Lower lobe of right lung (tissue), 2 donors: ENCODE data around the gene MBNL2. TPM values are rescaled to one million over a fixed set of nuclear protein-coding genes. Genes with fewer than 3 reads are reported as not detected.

Experiments
- ATAC-seq, 2 donors: fragments of 200-7000 bp; cut with Tn5 transposase; one replicate each; pipeline ENCODE4 v1.9.1; 2020 to 2022; ENCODE audit warnings: mild to moderate bottlenecking in 2 of 2, moderate library complexity in 2 of 2
- DNase-seq: peaks from one replicate; pipeline ENCODE4 v3.0.0-alpha.2; 2020
- H3K27ac ChIP-seq: fragments of 200-600 bp; one replicate; pipeline ENCODE4 v1.8.0; 2022
- H3K27me3 ChIP-seq: fragments of 200-600 bp; one replicate; pipeline ENCODE4 v1.8.0; 2022; ENCODE audit warnings: low read depth
- H3K36me3 ChIP-seq: fragments of 200-600 bp; one replicate; pipeline ENCODE4 v1.8.0; 2022; ENCODE audit warnings: mild to moderate bottlenecking
- H3K4me1 ChIP-seq: fragments of 200-600 bp; one replicate; pipeline ENCODE4 v1.8.0; 2022
- H3K4me3 ChIP-seq: fragments of 200-600 bp; one replicate; pipeline ENCODE4 v1.8.0; 2022; ENCODE audit warnings: mild to moderate bottlenecking
- H3K9me3 ChIP-seq: fragments of 200-600 bp; one replicate; pipeline ENCODE4 v1.8.0; 2022
- CTCF ChIP-seq: fragments of 200-600 bp; IDR thresholded peaks from one replicate; pipeline ENCODE4 v1.8.0; 2022; ENCODE audit warnings: antibody characterized with exemption, mild to moderate bottlenecking
- intact Hi-C: fragments of 100-400 bp; cut with DNase I; formaldehyde crosslinking; loops from one replicate; pipeline ENCODE4 v1.11.0; 2022
- total RNA-seq: library from RNA; stranded (reverse); fragmentation: NEBNext Ultra II Directional; extraction: Animal tissue kit (Norgen Biotek cat#: 25700); gene quantifications from one replicate; pipeline ENCODE4 v1.2.1, GENCODE V29; 2021
- donor health status: DM: no; HTN: yes; CAD: no; lungs with severe emphysema.

MBNL2 gene
- total RNA-seq, 1 donor from 2014 or later, result 58.2 TPM

DNA sequence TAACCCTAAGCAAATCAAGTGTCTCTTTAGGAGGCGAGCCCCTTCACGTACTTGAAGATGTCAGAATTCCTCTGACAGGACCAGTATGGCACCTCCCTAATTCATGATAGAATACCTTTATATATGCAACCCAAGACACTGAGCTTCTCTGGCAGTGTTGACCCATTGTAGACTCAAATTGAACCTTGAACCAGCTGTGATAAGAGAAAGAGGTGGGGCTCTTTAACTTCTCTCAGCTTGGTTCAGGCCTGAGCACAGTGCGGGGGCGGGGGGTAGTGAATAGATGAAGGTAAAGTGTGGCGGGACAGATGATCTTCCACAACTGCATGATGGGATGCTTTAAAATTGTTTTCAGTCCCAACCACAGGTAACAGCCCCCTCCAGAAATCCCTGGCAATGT is 12.1 kb downstream of the MBNL2 start:
- no peaks in the 10 kb centered on the region for H3K9me3 ChIP-seq
- DNase-seq (no peak), ATAC-seq (no peak)
- TF ChIP-seq CTCF, result no peak
- H3K27me3 ChIP-seq, result no peaks in the 10 kb centered on the region
- peak overlapping the region; percentile 33 for H3K27ac ChIP-seq
- no peaks in the 10 kb centered on the region for H3K36me3 ChIP-seq
- intact Hi-C loops, result no loop called here
- H3K4me1 ChIP-seq, result peaks cover 86% of the 10 kb centered on the region
- no peak overlapping the region for H3K4me3 ChIP-seq

DNA sequence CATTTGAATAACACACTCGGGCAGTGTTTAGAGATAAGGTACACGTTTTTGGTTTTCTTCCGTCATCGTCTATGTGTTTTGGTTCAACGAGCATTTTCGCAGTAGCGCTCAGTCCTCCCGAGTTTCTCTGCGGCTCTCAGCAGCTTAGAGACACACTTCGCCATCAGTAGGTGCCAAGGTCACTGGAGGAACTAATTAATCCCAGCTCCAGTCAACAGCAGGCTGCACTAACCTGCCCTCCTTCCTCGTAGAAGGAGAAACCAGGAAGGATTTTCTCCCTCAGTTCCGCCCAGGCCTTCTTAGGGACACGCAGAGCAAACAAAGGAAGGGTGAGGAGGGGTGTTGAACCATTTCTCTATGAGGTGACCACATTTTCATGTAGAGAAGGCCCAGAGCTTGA is 12.6 kb downstream of the MBNL2 start:
- no peak overlapping the region for H3K4me3 ChIP-seq

DNA sequence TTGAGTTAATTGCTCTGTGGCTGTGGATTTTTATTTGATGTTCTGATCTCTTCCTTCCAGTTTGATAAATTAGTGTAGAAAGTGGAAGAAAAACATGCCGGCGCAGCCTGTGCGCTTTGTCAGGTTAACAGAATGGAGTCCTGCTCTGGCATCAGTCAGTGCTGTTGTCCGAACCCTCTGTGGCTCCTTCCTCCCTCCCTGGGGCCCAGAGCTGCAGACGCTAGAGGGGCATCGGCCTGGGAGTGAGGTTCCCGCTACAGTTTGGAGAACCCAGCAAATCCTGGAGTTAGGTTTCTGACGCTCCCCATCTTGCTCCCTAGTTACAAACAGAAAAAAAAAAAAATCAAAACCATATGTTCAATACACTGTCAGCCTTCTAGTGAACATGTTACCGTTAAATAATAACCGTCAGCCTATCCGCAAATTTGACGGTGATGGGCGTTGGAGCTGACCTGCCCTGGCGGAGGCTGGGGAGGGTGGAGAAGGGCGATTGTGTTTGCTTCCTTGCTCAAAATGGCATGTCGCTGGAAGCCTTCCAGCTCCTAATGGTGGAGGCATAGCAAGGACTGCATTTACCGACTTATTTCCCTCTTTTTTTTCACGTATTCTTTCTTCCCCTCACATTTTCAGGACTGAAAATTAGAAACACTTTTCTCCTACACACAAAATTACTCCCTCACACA is 13.6 kb downstream of the MBNL2 start:
- no peaks in the 10 kb centered on the region for H3K27me3 ChIP-seq
- peaks cover 86% of the 10 kb centered on the region for H3K4me1 ChIP-seq
- DNase-seq, result no peak
- H3K9me3 ChIP-seq, result no peaks in the 10 kb centered on the region
- no peaks in the 10 kb centered on the region for H3K36me3 ChIP-seq
- TF ChIP-seq CTCF, result no peak
- no peak overlapping the region for H3K4me3 ChIP-seq
- ATAC-seq, result no peak
- intact Hi-C loops, result no loop called here
- peak overlapping the region; percentile 33 for H3K27ac ChIP-seq

More for the DNA sequence above, 12.6 kb downstream of the MBNL2 start:
- DNase-seq (no peak), ATAC-seq (peak; percentile 57 to 62)
- Histone ChIP-seq H3K9me3 (no peaks in the 10 kb centered on the region), H3K27ac (peak overlapping the region; percentile 33), H3K27me3 (no peaks in the 10 kb centered on the region), H3K4me1 (peaks cover 86% of the 10 kb centered on the region), H3K36me3 (no peaks in the 10 kb centered on the region)
- intact Hi-C loops, result no loop called here
- TF ChIP-seq CTCF, result no peak

DNA sequence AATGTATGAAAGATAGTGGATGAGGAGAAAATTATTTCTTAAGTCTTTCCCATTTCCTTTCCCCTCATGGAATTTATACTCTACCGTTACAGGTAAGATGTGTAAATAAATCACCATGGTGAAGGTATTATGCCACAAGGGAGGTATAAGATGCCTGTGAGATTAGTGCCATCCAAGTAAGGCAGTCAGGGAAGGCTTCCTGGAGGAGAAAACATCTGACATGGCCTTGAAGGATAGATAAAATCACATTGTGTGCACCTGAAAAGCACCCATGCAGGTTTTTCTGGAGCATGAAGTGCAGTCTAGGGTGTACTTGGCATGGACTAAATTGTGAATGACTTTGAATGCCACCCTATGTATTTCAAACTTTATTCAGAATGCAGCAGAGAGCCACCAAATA is 15.3 kb downstream of the MBNL2 start:
- no peak for ATAC-seq
- intact Hi-C loops, result no loop called here
- peaks cover 87% of the 10 kb centered on the region for H3K4me1 ChIP-seq

DNA sequence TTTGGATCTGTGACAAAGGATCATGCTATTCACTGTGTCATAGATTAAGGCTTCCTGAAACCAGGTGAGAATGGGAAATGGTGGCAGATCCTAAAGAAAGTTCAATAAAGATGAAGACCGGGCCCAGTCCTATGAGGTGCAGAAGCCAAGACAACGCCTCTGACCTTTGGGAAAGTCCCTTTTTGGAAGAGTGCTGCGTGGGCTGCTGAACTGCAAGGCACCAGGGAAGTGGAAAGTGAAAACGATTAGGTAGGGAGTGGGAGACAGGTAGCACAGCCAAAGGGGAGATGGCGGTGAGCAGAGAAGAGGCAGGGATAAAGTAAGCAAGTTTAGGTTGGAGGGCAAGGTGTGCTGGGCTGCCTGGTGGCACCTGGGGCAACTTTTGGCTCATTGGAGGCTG is 16.3 kb downstream of the MBNL2 start:
- DNase-seq, result no peak
- intact Hi-C loops, result no loop called here
- Histone ChIP-seq H3K4me3 (no peak overlapping the region), H3K4me1 (peaks cover 94% of the 10 kb centered on the region), H3K27ac (peak overlapping the region; percentile 27), H3K36me3 (no peaks in the 10 kb centered on the region), H3K27me3 (no peaks in the 10 kb centered on the region), H3K9me3 (no peaks in the 10 kb centered on the region)
- no peak for TF ChIP-seq CTCF
- ATAC-seq, result no peak

More for the DNA sequence above, 15.3 kb downstream of the MBNL2 start:
- no peak for TF ChIP-seq CTCF
- no peaks in the 10 kb centered on the region for H3K27me3 ChIP-seq
- H3K4me3 ChIP-seq, result no peak overlapping the region
- no peaks in the 10 kb centered on the region for H3K36me3 ChIP-seq
- no peak for DNase-seq
- no peaks in the 10 kb centered on the region for H3K9me3 ChIP-seq
- no peak overlapping the region for H3K27ac ChIP-seq
